Neutrophil (primary cell): ENCODE data around the gene FBXL2.
"Not testable (repeated sequence)": the region's sequence is repeated elsewhere in the genome, so short reads cannot be mapped to it uniquely, and the experiment has no call there.

ENCODE experiments used
- H3K27ac ChIP-seq: fragments of 200-600 bp; sonication (generic); 2 replicates; pipeline ENCODE4 v1.5.1; 2016; ENCODE audit warnings: mild to moderate bottlenecking, moderate library complexity
- H3K27me3 ChIP-seq: fragments of 200-600 bp; sonication (generic); 2 replicates; pipeline ENCODE4 v1.6.0; 2016; ENCODE audit warnings: mild to moderate bottlenecking
- H3K36me3 ChIP-seq: fragments of 200-600 bp; sonication (generic); 2 replicates; pipeline ENCODE4 v1.5.1; 2017
- H3K4me1 ChIP-seq, 2 experiments: fragments of 200-600 bp in 1 of 2; sonication (generic) in 1 of 2; 1 replicate in 1 of 2; 2 replicates in 1 of 2; pipeline versions ENCODE4 v1.5.1 to v1.6.1; 2013 to 2016; ENCODE audit warnings: low read depth in 1 of 2, low read length in 1 of 2, mild to moderate bottlenecking in 1 of 2, moderate library complexity in 1 of 2; ENCODE audit not compliant: control insufficient read depth in 1 of 2, insufficient read depth in 1 of 2
- H3K4me3 ChIP-seq, 2 experiments: fragments of 200-600 bp in 1 of 2; sonication (generic) in 1 of 2; 1 replicate in 1 of 2; 2 replicates in 1 of 2; pipeline ENCODE4 v1.5.1; 2013 to 2016; ENCODE audit warnings: low read depth in 1 of 2, low read length in 1 of 2, mild to moderate bottlenecking in 1 of 2, moderate library complexity in 1 of 2
- H3K9me3 ChIP-seq: fragments of 200-600 bp; sonication (generic); 2 replicates; pipeline ENCODE4 v1.5.1; 2016
- CTCF ChIP-seq: fragments of 200-600 bp; sonication (generic); IDR thresholded peaks from 2 replicates; pipeline ENCODE4 v1.5.1; 2016; ENCODE audit warnings: antibody characterized with exemption

Gene FBXL2

GRCh38 chr3:33403756-33404155 lies 126.5 kb downstream of the FBXL2 start:
- TF ChIP-seq CTCF = no peak
- H3K9me3 ChIP-seq = no peaks in the 10 kb centered on the region
- no peak overlapping the region for H3K4me3 ChIP-seq
- H3K4me1 ChIP-seq = peaks cover 20 to 24% of the 10 kb centered on the region in 2 experiments
- H3K27ac ChIP-seq = no peak overlapping the region
- H3K36me3 ChIP-seq = peaks cover 59% of the 10 kb centered on the region
- H3K27me3 ChIP-seq = no peaks in the 10 kb centered on the region

- peaks cover 72% of the 10 kb centered on the region for H3K36me3 ChIP-seq
- H3K9me3 ChIP-seq, H3K4me3 ChIP-seq, H3K4me1 ChIP-seq, H3K27ac ChIP-seq, H3K27me3 ChIP-seq: not testable (repeated sequence)
Measured at GRCh38 chr3:33410816-33411215, 133.6 kb downstream of the FBXL2 start.

- no peak overlapping the region for H3K27ac ChIP-seq
- no peaks in the 10 kb centered on the region for H3K4me1 ChIP-seq
- no peak for TF ChIP-seq CTCF
- no peaks in the 10 kb centered on the region for H3K9me3 ChIP-seq
- peaks cover 47% of the 10 kb centered on the region for H3K36me3 ChIP-seq
- no peak overlapping the region for H3K4me3 ChIP-seq
- no peaks in the 10 kb centered on the region for H3K27me3 ChIP-seq
Measured at GRCh38 chr3:33417066-33417673, 139.9 kb downstream of the FBXL2 start.

GRCh38 chr3:33419948-33420347 lies 142.7 kb downstream of the FBXL2 start:
- no peak for TF ChIP-seq CTCF
- Histone ChIP-seq H3K4me1 (no peaks in the 10 kb centered on the region), H3K4me3 (no peak overlapping the region), H3K9me3 (no peaks in the 10 kb centered on the region), H3K27me3 (no peaks in the 10 kb centered on the region), H3K36me3 (peaks cover 53% of the 10 kb centered on the region), H3K27ac (no peak overlapping the region)

- Histone ChIP-seq H3K4me1 (no peaks in the 10 kb centered on the region), H3K27ac (no peak overlapping the region), H3K27me3 (no peaks in the 10 kb centered on the region), H3K4me3 (no peak overlapping the region), H3K36me3 (peaks cover 52% of the 10 kb centered on the region), H3K9me3 (no peaks in the 10 kb centered on the region)
- no peak for TF ChIP-seq CTCF
Measured at GRCh38 chr3:33420966-33421365, 143.7 kb downstream of the FBXL2 start.

- Histone ChIP-seq H3K27ac (no peak overlapping the region), H3K36me3 (peaks cover 36% of the 10 kb centered on the region), H3K4me3 (no peak overlapping the region), H3K27me3 (no peaks in the 10 kb centered on the region), H3K4me1 (peaks cover 8 to 9% of the 10 kb centered on the region in 2 experiments), H3K9me3 (no peaks in the 10 kb centered on the region)
- no peak for TF ChIP-seq CTCF
Measured at GRCh38 chr3:33424606-33425452, 147.6 kb downstream of the FBXL2 start.
